IMR-90 (cell line): ENCODE data around the gene DYNLRB2. TPM values are rescaled to one million over a fixed set of nuclear protein-coding genes. Genes with fewer than 3 reads are reported as not detected.

Experiments used
- ATAC-seq: fragments of 200-7000 bp; cut with Tn5 transposase; 2 replicates; pipeline ENCODE4 v1.9.1; 2020; ENCODE audit warnings: low read depth, mild to moderate bottlenecking, moderate library complexity
- BruUV-seq: library from RNA; stranded (reverse); fragments of 400-500 nt; replicated peaks from 2 replicates; lab custom pipeline; 2021; lab: Mats Ljungman, UMichigan
- CTCF ChIA-PET: fragments of 300-600 bp; formaldehyde crosslinking; extraction: SDS; loops from one replicate; lab custom pipeline; 2021; ENCODE audit warnings: antibody characterized with exemption; lab: Yijun Ruan, JAX
- POLR2A ChIA-PET: fragments of 300-600 bp; sonication (Branson Sonifier 250); formaldehyde crosslinking; loops from one replicate; lab custom pipeline; 2022; ENCODE audit warnings: antibody characterized with exemption; ENCODE audit not compliant: unreplicated experiment; lab: Charles Lee
- DNase-seq: peaks from one replicate; pipeline ENCODE4 v3.0.0; 2013
- H2AFZ ChIP-seq: replicated peaks from 2 replicates; pipeline ENCODE3; 2013; ENCODE audit warnings: low read length, mild to moderate bottlenecking; ENCODE audit not compliant: poor library complexity
- H2AK5ac ChIP-seq: 2 replicates; pipeline ENCODE4 v1.6.1; 2013; ENCODE audit warnings: low read depth, low read length, inconsistent platforms
- H2AK9ac ChIP-seq: replicated peaks from 2 replicates; pipeline ENCODE3; 2013; ENCODE audit warnings: mild to moderate bottlenecking, low read depth, low read length, moderate library complexity; ENCODE audit not compliant: poor library complexity
- H2BK120ac ChIP-seq: 2 replicates; pipeline ENCODE4 v1.6.1; 2013; ENCODE audit warnings: low read depth, low read length, inconsistent platforms
- H2BK15ac ChIP-seq: 3 replicates; pipeline ENCODE4 v1.6.1; 2013; ENCODE audit warnings: low read depth, low read length, inconsistent platforms
- H2BK20ac ChIP-seq: 2 replicates; pipeline ENCODE4 v1.6.1; 2013; ENCODE audit warnings: low read depth, mild to moderate bottlenecking, inconsistent platforms, low read length, moderate library complexity
- H2BK5ac ChIP-seq: 2 replicates; pipeline ENCODE4 v1.6.1; 2013; ENCODE audit warnings: mild to moderate bottlenecking, low read depth, low read length, inconsistent platforms; ENCODE audit not compliant: poor library complexity, severe bottlenecking
- H3K14ac ChIP-seq: replicated peaks from 2 replicates; pipeline ENCODE4 v1.6.1; 2013; ENCODE audit warnings: low read depth, low read length, inconsistent platforms
- H3K18ac ChIP-seq: 2 replicates; pipeline ENCODE4 v1.6.1; 2013; ENCODE audit warnings: low read depth, low read length, control low read depth
- H3K23ac ChIP-seq: 2 replicates; pipeline ENCODE4 v1.6.1; 2013; ENCODE audit warnings: low read depth, low read length, inconsistent platforms
- H3K27ac ChIP-seq: 2 replicates; pipeline ENCODE4 v1.5.1; 2013; ENCODE audit warnings: mild to moderate bottlenecking, control low read depth, low read length; ENCODE audit not compliant: insufficient read depth
- H3K27me3 ChIP-seq: 2 replicates; pipeline ENCODE4 v1.6.1; 2013; ENCODE audit warnings: low read length; ENCODE audit not compliant: control insufficient read depth, insufficient read depth
- H3K36me3 ChIP-seq: 2 replicates; pipeline ENCODE4 v1.6.1; 2013; ENCODE audit warnings: low read length, mixed read lengths; ENCODE audit not compliant: control insufficient read depth, insufficient read depth
- H3K4ac ChIP-seq: 2 replicates; pipeline ENCODE4 v1.6.1; 2013; ENCODE audit warnings: low read depth, low read length, inconsistent platforms
- H3K4me1 ChIP-seq: 2 replicates; pipeline ENCODE4 v1.6.1; 2013; ENCODE audit warnings: low read length, mixed read lengths; ENCODE audit not compliant: control insufficient read depth, insufficient read depth
- H3K4me2 ChIP-seq: 2 replicates; pipeline ENCODE4 v1.6.1; 2013; ENCODE audit warnings: low read depth, mild to moderate bottlenecking, control low read depth, low read length, moderate library complexity
- H3K4me3 ChIP-seq: 2 replicates; pipeline ENCODE4 v1.5.1; 2013; ENCODE audit warnings: low read depth, mild to moderate bottlenecking, control low read depth, low read length, moderate library complexity; ENCODE audit not compliant: insufficient read depth
- H3K56ac ChIP-seq: 2 replicates; pipeline ENCODE4 v1.6.1; 2013; ENCODE audit warnings: low read length, inconsistent platforms; ENCODE audit not compliant: insufficient read depth; ENCODE audit errors: extremely low read depth
- H3K79me1 ChIP-seq, 2 experiments: 2 replicates each; pipeline ENCODE4 v1.6.1; 2013; ENCODE audit warnings: low read length in 2 of 2, inconsistent platforms in 1 of 2, low read depth in 1 of 2
- H3K9ac ChIP-seq: 2 replicates; pipeline ENCODE4 v1.6.1; 2013; ENCODE audit warnings: low read depth, low read length, control low read depth
- H3K9me1 ChIP-seq: 2 replicates; pipeline ENCODE4 v1.6.1; 2013; ENCODE audit warnings: low read length, inconsistent platforms; ENCODE audit not compliant: insufficient read depth
- H3K9me3 ChIP-seq: 2 replicates; pipeline ENCODE4 v1.6.1; 2013; ENCODE audit warnings: low read length; ENCODE audit not compliant: control insufficient read depth, insufficient read depth
- H4K20me1 ChIP-seq: 2 replicates; pipeline ENCODE4 v1.6.1; 2013; ENCODE audit warnings: low read length, inconsistent platforms; ENCODE audit not compliant: insufficient read depth
- H4K5ac ChIP-seq: 2 replicates; pipeline ENCODE4 v1.6.1; 2013; ENCODE audit warnings: mild to moderate bottlenecking, low read depth, low read length, control low read depth
- H4K8ac ChIP-seq, 2 experiments: 2 replicates each; pipeline ENCODE4 v1.6.1; 2013; ENCODE audit warnings: low read depth in 2 of 2, low read length in 2 of 2, control low read depth in 1 of 2, inconsistent platforms in 1 of 2
- H4K91ac ChIP-seq: 2 replicates; pipeline ENCODE4 v1.6.1; 2013; ENCODE audit warnings: low read depth, low read length, inconsistent platforms; ENCODE audit not compliant: insufficient read depth
- CEBPB ChIP-seq: IDR thresholded peaks from 2 replicates; pipeline ENCODE4 v1.6.1; 2012; ENCODE audit warnings: low read depth, low read length, improper control_type of control experiment
- CHD1 ChIP-seq: IDR thresholded peaks from 2 replicates; pipeline ENCODE4 v1.6.1; 2012; ENCODE audit warnings: low read depth, low read length, improper control_type of control experiment
- ELK1 ChIP-seq: fragments of 150-350 bp; IDR thresholded peaks from 2 replicates; pipeline ENCODE4 v1.6.1; 2016; ENCODE audit warnings: low read depth, mild to moderate bottlenecking, low read length, moderate library complexity, borderline replicate concordance
- FOS ChIP-seq: fragments of 150-350 bp; IDR thresholded peaks from 2 replicates; pipeline ENCODE4 v1.6.1; 2016; ENCODE audit warnings: low read depth, low read length
- MAFK ChIP-seq: IDR thresholded peaks from 2 replicates; pipeline ENCODE4 v1.6.1; 2012; ENCODE audit warnings: low read depth, low read length, improper control_type of control experiment
- MAZ ChIP-seq: IDR thresholded peaks from 2 replicates; pipeline ENCODE4 v1.6.1; 2012; ENCODE audit warnings: low read depth, mild to moderate bottlenecking, low read length, improper control_type of control experiment, moderate library complexity, borderline replicate concordance
- MXI1 ChIP-seq: IDR thresholded peaks from 2 replicates; pipeline ENCODE4 v1.6.1; 2012; ENCODE audit warnings: low read depth, mild to moderate bottlenecking, low read length, moderate library complexity, borderline replicate concordance
- NFE2L2 ChIP-seq: fragments of 150-350 bp; IDR thresholded peaks from 2 replicates; pipeline ENCODE4 v1.6.1; 2016; ENCODE audit warnings: low read depth, mild to moderate bottlenecking, low read length
- POLR2A ChIP-seq: IDR thresholded peaks from 2 replicates; pipeline ENCODE4 v1.6.1; 2012; ENCODE audit warnings: mild to moderate bottlenecking, low read depth, low read length
- RAD21 ChIP-seq: IDR thresholded peaks from 2 replicates; pipeline ENCODE4 v1.6.1; 2012; ENCODE audit warnings: low read length, improper control_type of control experiment
- RCOR1 ChIP-seq: IDR thresholded peaks from 2 replicates; pipeline ENCODE4 v1.6.1; 2012; ENCODE audit warnings: mild to moderate bottlenecking, low read length, improper control_type of control experiment; ENCODE audit not compliant: insufficient replicate concordance
- RFX5 ChIP-seq: IDR thresholded peaks from 2 replicates; pipeline ENCODE4 v1.8.0; 2012; ENCODE audit warnings: low read depth, mild to moderate bottlenecking, low read length, moderate library complexity
- SMC3 ChIP-seq: fragments of 150-350 bp; IDR thresholded peaks from 2 replicates; pipeline ENCODE4 v1.6.1; 2016; ENCODE audit warnings: low read depth, mild to moderate bottlenecking, antibody characterized with exemption, low read length, moderate library complexity
- USF2 ChIP-seq: fragments of 150-350 bp; IDR thresholded peaks from 2 replicates; pipeline ENCODE4 v1.6.1; 2017; ENCODE audit warnings: mild to moderate bottlenecking, antibody characterized with exemption, low read length, low read depth
- WGBS, 2 experiments: methylation state at CpG; one replicate each; pipeline versions ENCODE4 v1.1.5 to v1.1.7; 2013; ENCODE audit warnings: missing lambda C conversion rate in 2 of 2; ENCODE audit not compliant: insufficient read length in 1 of 2; ENCODE audit errors: extremely low coverage in 2 of 2; 5-methylcytosine and 5-hydroxymethylcytosine counted together
- dilution Hi-C: fragments of 300-500 bp; cut with HindIII; formaldehyde crosslinking; loops from one replicate; pipeline ENCODE4 v1.14.3; 2018; ENCODE audit warnings: low sequenced_read_pairs; ENCODE audit not compliant: unreplicated experiment
- in situ Hi-C: fragments of 300-500 bp; cut with MboI; formaldehyde crosslinking; loops from 3 replicates; pipeline ENCODE4 v1.14.3; 2019; ENCODE audit warnings: low sequenced_read_pairs, inconsistent platforms, mixed read lengths
- intact Hi-C: fragments of 100-400 bp; cut with micrococcal nuclease; formaldehyde crosslinking; loops from 2 replicates; pipeline ENCODE4 v1.10.0; 2022
- polyA plus RNA-seq, 3 experiments: library from polyadenylated mRNA; depleted of rRNA; stranded (reverse); fragments of >200 nt; gene quantifications; 2 replicates each; pipeline ENCODE4 v1.2.3, GENCODE V29; 2012; ENCODE audit warnings: low replicate concordance in 1 of 3
- total RNA-seq: library from RNA; depleted of rRNA; stranded (reverse); fragments of >200 nt; gene quantifications from 2 replicates; pipeline ENCODE4 v1.2.3, GENCODE V29; 2012

DYNLRB2 gene
- total and polyA plus RNA-seq, 2 of the 4 experiments (the other 2 are of a cell fraction): not detected

- dilution Hi-C loops: no loop called here
- no peak overlapping the region for H3K56ac ChIP-seq
- no peak overlapping the region for H3K27ac ChIP-seq
- no peak overlapping the region for H3K18ac ChIP-seq
- no peak overlapping the region for H2AK9ac ChIP-seq
- no peak overlapping the region for H4K5ac ChIP-seq
- ATAC-seq (no peak), DNase-seq (no peak)
- no peak overlapping the region for H3K4me3 ChIP-seq
- H3K27me3 ChIP-seq: no peaks in the 10 kb centered on the region; the same call in 1 of the 2 replicates
- no peak overlapping the region for H2AFZ ChIP-seq
- H3K23ac ChIP-seq: no peak overlapping the region
- H2BK5ac ChIP-seq: no peak overlapping the region
- no peak overlapping the region for H3K9ac ChIP-seq
- WGBS, 2 experiments: no CpG with 5 or more reads among the region's 5 CpGs
- H3K14ac ChIP-seq: no peak overlapping the region
- H4K91ac ChIP-seq: no peak overlapping the region
- H3K9me1 ChIP-seq: no peaks in the 10 kb centered on the region
- no peak overlapping the region for H3K4me2 ChIP-seq
- H4K20me1 ChIP-seq: no peaks in the 10 kb centered on the region
- no peak overlapping the region for H2BK120ac ChIP-seq
- no peaks in the 10 kb centered on the region for H3K4me1 ChIP-seq
- no TSS peak for BruUV-seq
- intact Hi-C loops: no loop called here
- TF ChIP-seq ELK1 (no peak), NFE2L2 (no peak), USF2 (no peak), RCOR1 (no peak), CEBPB (no peak), RFX5 (no peak), SMC3 (no peak), POLR2A (no peak), FOS (no peak), RAD21 (no peak), MAFK (no peak), MXI1 (no peak), MAZ (no peak), CHD1 (no peak)
- POLR2A ChIA-PET: no interaction called here
- no peak overlapping the region for H2BK15ac ChIP-seq
- H4K8ac ChIP-seq: no peak overlapping the region
- CTCF ChIA-PET: no interaction called here
- H3K36me3 ChIP-seq: no peaks in the 10 kb centered on the region
- no peak overlapping the region for H3K4ac ChIP-seq
- no peak overlapping the region for H2BK20ac ChIP-seq
- no peaks in the 10 kb centered on the region for H3K9me3 ChIP-seq
- in situ Hi-C loops: no loop called here
- no peak overlapping the region for H2AK5ac ChIP-seq
- no peaks in the 10 kb centered on the region for H3K79me1 ChIP-seq
Measured at GRCh38 chr16:80552277-80552676, 11.5 kb downstream of the DYNLRB2 start.
